Mammary epithelial cell (primary cell): ENCODE data around the gene EPG5.

ENCODE experiments used
- CTCF ChIP-seq, 2 donors: IDR thresholded peaks in 1 of 2; conservative IDR thresholded peaks in 1 of 2; 2 replicates each; pipeline ENCODE4 v1.5.1; 2011 to 2012; ENCODE audit warnings: inconsistent platforms in 2 of 2, low read length in 2 of 2, mild to moderate bottlenecking in 2 of 2, control low read depth in 1 of 2, low read depth in 1 of 2; ENCODE audit not compliant: insufficient read depth in 1 of 2; ENCODE audit errors: extremely low read depth in 1 of 2
- EZH2 ChIP-seq: IDR thresholded peaks from 2 replicates; pipeline ENCODE4 v1.6.1; 2012; ENCODE audit warnings: low read length, inconsistent platforms, borderline replicate concordance

- TF ChIP-seq CTCF (conservative IDR thresholded peaks at IDR 0.05 in 1 of 2, IDR thresholded peaks at IDR 0.05 in 1 of 2; ENCODE audit: extremely low read depth in 1 of 2, insufficient read depth in 1 of 2, low read depth in 1 of 2, low read length in 2 of 2), result no peak
- TF ChIP-seq EZH2, result no peak
Measured at GRCh38 chr18:45938488-45938935, 28.6 kb downstream of the EPG5 start.
